Suprapubic skin (tissue), 4 donors: Measurements from ENCODE around the gene STRADB.

Experiments used
- POLR2A ChIP-seq, 2 donors: fragments of 450-650 bp; IDR thresholded peaks; one replicate each; pipeline ENCODE4 v1.6.1; 2017; ENCODE audit warnings: antibody characterized with exemption in 2 of 2, mild to moderate bottlenecking in 2 of 2, moderate library complexity in 2 of 2
- POLR2AphosphoS5 ChIP-seq, 3 donors: sonication (generic); formaldehyde crosslinking; IDR thresholded peaks; one replicate each; pipeline ENCODE4 v1.6.1; 2017; ENCODE audit warnings: antibody characterized with exemption in 3 of 3
- TF ChIP-seq, protein P1 (sequence below), 2 donors: fragments of 200-600 bp in 1 of 2; fragments of 450-650 bp in 1 of 2; sonication (generic) in 1 of 2; IDR thresholded peaks; one replicate each; pipeline ENCODE4 v1.5.1; 2016 to 2019; ENCODE audit warnings: antibody characterized with exemption in 2 of 2, mild to moderate bottlenecking in 1 of 2, moderate library complexity in 1 of 2

DNA sequence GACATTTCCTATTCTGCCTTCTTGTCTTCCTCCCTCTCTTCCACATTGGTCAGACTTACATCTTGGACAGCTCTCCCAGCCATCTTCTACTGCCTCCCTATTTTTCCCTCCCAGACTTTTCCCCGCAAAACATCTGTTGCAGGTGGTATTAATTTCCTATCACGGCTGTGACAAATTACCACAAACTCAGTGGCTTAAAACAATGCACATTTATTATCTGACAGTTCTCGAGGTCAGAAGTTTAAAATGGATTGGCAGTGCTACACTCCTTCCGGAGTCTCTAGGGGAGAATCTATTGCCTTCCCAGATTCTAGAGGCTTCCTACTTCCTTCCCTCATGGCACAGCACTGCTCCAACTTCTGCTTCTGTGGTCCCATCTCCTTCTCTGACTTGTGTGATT, 33.3 kb downstream of the STRADB start:
- TF ChIP-seq, protein P1, sequence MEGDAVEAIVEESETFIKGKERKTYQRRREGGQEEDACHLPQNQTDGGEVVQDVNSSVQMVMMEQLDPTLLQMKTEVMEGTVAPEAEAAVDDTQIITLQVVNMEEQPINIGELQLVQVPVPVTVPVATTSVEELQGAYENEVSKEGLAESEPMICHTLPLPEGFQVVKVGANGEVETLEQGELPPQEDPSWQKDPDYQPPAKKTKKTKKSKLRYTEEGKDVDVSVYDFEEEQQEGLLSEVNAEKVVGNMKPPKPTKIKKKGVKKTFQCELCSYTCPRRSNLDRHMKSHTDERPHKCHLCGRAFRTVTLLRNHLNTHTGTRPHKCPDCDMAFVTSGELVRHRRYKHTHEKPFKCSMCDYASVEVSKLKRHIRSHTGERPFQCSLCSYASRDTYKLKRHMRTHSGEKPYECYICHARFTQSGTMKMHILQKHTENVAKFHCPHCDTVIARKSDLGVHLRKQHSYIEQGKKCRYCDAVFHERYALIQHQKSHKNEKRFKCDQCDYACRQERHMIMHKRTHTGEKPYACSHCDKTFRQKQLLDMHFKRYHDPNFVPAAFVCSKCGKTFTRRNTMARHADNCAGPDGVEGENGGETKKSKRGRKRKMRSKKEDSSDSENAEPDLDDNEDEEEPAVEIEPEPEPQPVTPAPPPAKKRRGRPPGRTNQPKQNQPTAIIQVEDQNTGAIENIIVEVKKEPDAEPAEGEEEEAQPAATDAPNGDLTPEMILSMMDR (IDR thresholded peaks at IDR 0.05): no peak
- no peak for TF ChIP-seq POLR2A (IDR thresholded peaks at IDR 0.05)
- no peak for TF ChIP-seq POLR2AphosphoS5 (IDR thresholded peaks at IDR 0.05)
